GM23338 (cell line): ENCODE data around the gene RIF1. TPM values are rescaled to one million over a fixed set of nuclear protein-coding genes. Genes with fewer than 3 reads are reported as not detected.

Source experiments
- ATAC-seq: fragments of 200-7000 bp; cut with Tn5 transposase; 3 replicates; pipeline ENCODE4 v1.9.1; 2020
- DNase-seq: peaks from one replicate; pipeline ENCODE4 v3.0.0-alpha.2; 2015; ENCODE audit warnings: low spot score
- H2AFZ ChIP-seq: fragments of 200-600 bp; sonication (generic); 2 replicates; pipeline ENCODE4 v1.8.0; 2016; ENCODE audit warnings: antibody characterized with exemption, mild to moderate bottlenecking, moderate library complexity
- H3F3A ChIP-seq: fragments of 200-600 bp; sonication (generic); replicated peaks from 2 replicates; pipeline ENCODE4 v1.8.0; 2017; ENCODE audit warnings: antibody characterized with exemption, mixed run types, low read depth
- H3K27ac ChIP-seq: fragments of 200-600 bp; sonication (generic); 2 replicates; pipeline ENCODE4 v1.6.1; 2016; ENCODE audit warnings: low read depth
- H3K27me3 ChIP-seq: fragments of 200-600 bp; sonication (generic); 2 replicates; pipeline ENCODE4 v1.8.0; 2016; ENCODE audit warnings: mild to moderate bottlenecking, mixed run types, moderate library complexity; ENCODE audit not compliant: insufficient read depth
- H3K36me3 ChIP-seq: fragments of 200-600 bp; sonication (generic); 2 replicates; pipeline ENCODE4 v1.8.0; 2016; ENCODE audit warnings: mild to moderate bottlenecking; ENCODE audit not compliant: insufficient read depth
- H3K4me1 ChIP-seq: fragments of 200-600 bp; sonication (generic); 2 replicates; pipeline ENCODE4 v1.8.0; 2016; ENCODE audit warnings: mild to moderate bottlenecking, moderate library complexity; ENCODE audit not compliant: insufficient read depth
- H3K4me2 ChIP-seq: fragments of 200-600 bp; sonication (generic); 2 replicates; pipeline ENCODE4 v1.7.1; 2017; ENCODE audit warnings: mixed run types
- H3K4me3 ChIP-seq: fragments of 200-600 bp; sonication (generic); 2 replicates; pipeline ENCODE4 v1.6.1; 2016; ENCODE audit warnings: mixed run types
- H3K79me2 ChIP-seq: fragments of 200-600 bp; sonication (generic); replicated peaks from 2 replicates; pipeline ENCODE4 v1.8.0; 2017; ENCODE audit warnings: mild to moderate bottlenecking; ENCODE audit not compliant: insufficient read depth
- H3K9me2 ChIP-seq: fragments of 200-600 bp; sonication (generic); 2 replicates; pipeline ENCODE4 v1.8.0; 2017; ENCODE audit not compliant: insufficient read depth
- H4K20me1 ChIP-seq: fragments of 200-600 bp; sonication (generic); replicated peaks from 2 replicates; pipeline ENCODE4 v1.8.0; 2017; ENCODE audit warnings: mild to moderate bottlenecking; ENCODE audit not compliant: insufficient read depth
- H3K27ac Mint-ChIP-seq: 2 replicates; pipeline ENCODE4 v1.8.0; 2020; ENCODE audit warnings: inconsistent platforms, mild to moderate bottlenecking, moderate library complexity, mixed read lengths
- H3K27me3 Mint-ChIP-seq: 3 replicates; pipeline ENCODE4 v1.8.0; 2022; ENCODE audit warnings: low read depth, mild to moderate bottlenecking, moderate library complexity, mixed read lengths, inconsistent platforms; ENCODE audit not compliant: insufficient read depth, poor library complexity
- H3K36me3 Mint-ChIP-seq: 3 replicates; pipeline ENCODE4 v1.8.0; 2021; ENCODE audit warnings: low read depth, mild to moderate bottlenecking, inconsistent platforms, moderate library complexity, mixed read lengths
- H3K4me1 Mint-ChIP-seq: 3 replicates; pipeline ENCODE4 v1.8.0; 2020; ENCODE audit warnings: mild to moderate bottlenecking, inconsistent platforms, mixed read lengths
- H3K4me3 Mint-ChIP-seq: 3 replicates; pipeline ENCODE4 v1.8.0; 2021; ENCODE audit warnings: moderate library complexity, mild to moderate bottlenecking, inconsistent platforms, mixed read lengths
- H3K9me3 Mint-ChIP-seq: 3 replicates; pipeline ENCODE4 v1.8.0; 2020; ENCODE audit warnings: moderate library complexity, mild to moderate bottlenecking, inconsistent platforms, mixed read lengths
- NANOG ChIP-seq: IDR thresholded peaks from 2 replicates; pipeline ENCODE4 v1.6.1; 2016; ENCODE audit warnings: antibody characterized with exemption, borderline replicate concordance
- polyA plus RNA-seq: library from polyadenylated mRNA; unstranded; fragments of >200 nt; fragmentation: Nextera tagmentation; extraction: Ambion mirVana; gene quantifications from 2 replicates; pipeline ENCODE4 v1.2.1, GENCODE V29; 2016
- total RNA-seq: library from RNA; depleted of rRNA; stranded (reverse); fragments of >200 nt; shearing (Covaris generic); gene quantifications from 2 replicates; pipeline ENCODE4 v1.2.3, GENCODE V29; 2014
- TF ChIP-seq, protein P1 (sequence below): fragments of 250-450 bp; sonication (Bioruptor Pico); IDR thresholded peaks from 2 replicates; pipeline ENCODE4 v1.5.0; 2020; ENCODE audit warnings: mild to moderate bottlenecking, moderate library complexity
- TF ChIP-seq, protein P2 (sequence below), 2 experiments: fragments of 200-600 bp in 1 of 2; sonication (generic) in 1 of 2; conservative IDR thresholded peaks; 2 replicates each; pipeline versions ENCODE4 v1.5.1 to v1.6.1; 2016 to 2017; ENCODE audit warnings: antibody characterized with exemption in 2 of 2, low read depth in 2 of 2, mild to moderate bottlenecking in 2 of 2, moderate library complexity in 1 of 2
- TF ChIP-seq, protein P3 (sequence below): IDR thresholded peaks from one replicate; pipeline ENCODE4 v1.6.1; 2018; ENCODE audit warnings: antibody characterized with exemption; ENCODE audit not compliant: unreplicated experiment

The RIF1 gene
- total and polyA plus RNA-seq, 2 experiments from 2014 or later: 68.5 to 134 TPM

DNA sequence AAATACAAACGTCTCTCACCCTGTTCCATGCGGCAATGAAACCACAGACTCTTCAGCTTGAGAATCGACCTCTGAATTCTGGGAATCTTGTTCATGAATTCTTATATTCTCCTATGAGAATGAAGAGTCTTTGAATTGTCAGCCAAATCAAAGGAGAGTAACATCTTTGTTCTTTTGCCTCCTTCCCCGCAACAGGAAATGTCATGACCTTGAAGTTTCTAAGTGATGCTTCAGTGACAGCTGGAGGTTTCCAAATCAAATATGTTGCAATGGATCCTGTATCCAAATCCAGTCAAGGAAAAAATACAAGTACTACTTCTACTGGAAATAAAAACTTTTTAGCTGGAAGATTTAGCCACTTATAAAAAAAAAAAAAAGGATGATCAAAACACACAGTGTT lies 30.5 kb upstream of the RIF1 start:
- peaks cover 4% of the 10 kb centered on the region for H3K27me3 Mint-ChIP-seq

More for the DNA sequence above, 30.5 kb upstream of the RIF1 start:
- ATAC-seq: no peak
- no peaks in the 10 kb centered on the region for H3K27me3 ChIP-seq
- no peak for DNase-seq
- H3F3A ChIP-seq: no peaks in the 10 kb centered on the region
- TF ChIP-seq, protein P1, sequence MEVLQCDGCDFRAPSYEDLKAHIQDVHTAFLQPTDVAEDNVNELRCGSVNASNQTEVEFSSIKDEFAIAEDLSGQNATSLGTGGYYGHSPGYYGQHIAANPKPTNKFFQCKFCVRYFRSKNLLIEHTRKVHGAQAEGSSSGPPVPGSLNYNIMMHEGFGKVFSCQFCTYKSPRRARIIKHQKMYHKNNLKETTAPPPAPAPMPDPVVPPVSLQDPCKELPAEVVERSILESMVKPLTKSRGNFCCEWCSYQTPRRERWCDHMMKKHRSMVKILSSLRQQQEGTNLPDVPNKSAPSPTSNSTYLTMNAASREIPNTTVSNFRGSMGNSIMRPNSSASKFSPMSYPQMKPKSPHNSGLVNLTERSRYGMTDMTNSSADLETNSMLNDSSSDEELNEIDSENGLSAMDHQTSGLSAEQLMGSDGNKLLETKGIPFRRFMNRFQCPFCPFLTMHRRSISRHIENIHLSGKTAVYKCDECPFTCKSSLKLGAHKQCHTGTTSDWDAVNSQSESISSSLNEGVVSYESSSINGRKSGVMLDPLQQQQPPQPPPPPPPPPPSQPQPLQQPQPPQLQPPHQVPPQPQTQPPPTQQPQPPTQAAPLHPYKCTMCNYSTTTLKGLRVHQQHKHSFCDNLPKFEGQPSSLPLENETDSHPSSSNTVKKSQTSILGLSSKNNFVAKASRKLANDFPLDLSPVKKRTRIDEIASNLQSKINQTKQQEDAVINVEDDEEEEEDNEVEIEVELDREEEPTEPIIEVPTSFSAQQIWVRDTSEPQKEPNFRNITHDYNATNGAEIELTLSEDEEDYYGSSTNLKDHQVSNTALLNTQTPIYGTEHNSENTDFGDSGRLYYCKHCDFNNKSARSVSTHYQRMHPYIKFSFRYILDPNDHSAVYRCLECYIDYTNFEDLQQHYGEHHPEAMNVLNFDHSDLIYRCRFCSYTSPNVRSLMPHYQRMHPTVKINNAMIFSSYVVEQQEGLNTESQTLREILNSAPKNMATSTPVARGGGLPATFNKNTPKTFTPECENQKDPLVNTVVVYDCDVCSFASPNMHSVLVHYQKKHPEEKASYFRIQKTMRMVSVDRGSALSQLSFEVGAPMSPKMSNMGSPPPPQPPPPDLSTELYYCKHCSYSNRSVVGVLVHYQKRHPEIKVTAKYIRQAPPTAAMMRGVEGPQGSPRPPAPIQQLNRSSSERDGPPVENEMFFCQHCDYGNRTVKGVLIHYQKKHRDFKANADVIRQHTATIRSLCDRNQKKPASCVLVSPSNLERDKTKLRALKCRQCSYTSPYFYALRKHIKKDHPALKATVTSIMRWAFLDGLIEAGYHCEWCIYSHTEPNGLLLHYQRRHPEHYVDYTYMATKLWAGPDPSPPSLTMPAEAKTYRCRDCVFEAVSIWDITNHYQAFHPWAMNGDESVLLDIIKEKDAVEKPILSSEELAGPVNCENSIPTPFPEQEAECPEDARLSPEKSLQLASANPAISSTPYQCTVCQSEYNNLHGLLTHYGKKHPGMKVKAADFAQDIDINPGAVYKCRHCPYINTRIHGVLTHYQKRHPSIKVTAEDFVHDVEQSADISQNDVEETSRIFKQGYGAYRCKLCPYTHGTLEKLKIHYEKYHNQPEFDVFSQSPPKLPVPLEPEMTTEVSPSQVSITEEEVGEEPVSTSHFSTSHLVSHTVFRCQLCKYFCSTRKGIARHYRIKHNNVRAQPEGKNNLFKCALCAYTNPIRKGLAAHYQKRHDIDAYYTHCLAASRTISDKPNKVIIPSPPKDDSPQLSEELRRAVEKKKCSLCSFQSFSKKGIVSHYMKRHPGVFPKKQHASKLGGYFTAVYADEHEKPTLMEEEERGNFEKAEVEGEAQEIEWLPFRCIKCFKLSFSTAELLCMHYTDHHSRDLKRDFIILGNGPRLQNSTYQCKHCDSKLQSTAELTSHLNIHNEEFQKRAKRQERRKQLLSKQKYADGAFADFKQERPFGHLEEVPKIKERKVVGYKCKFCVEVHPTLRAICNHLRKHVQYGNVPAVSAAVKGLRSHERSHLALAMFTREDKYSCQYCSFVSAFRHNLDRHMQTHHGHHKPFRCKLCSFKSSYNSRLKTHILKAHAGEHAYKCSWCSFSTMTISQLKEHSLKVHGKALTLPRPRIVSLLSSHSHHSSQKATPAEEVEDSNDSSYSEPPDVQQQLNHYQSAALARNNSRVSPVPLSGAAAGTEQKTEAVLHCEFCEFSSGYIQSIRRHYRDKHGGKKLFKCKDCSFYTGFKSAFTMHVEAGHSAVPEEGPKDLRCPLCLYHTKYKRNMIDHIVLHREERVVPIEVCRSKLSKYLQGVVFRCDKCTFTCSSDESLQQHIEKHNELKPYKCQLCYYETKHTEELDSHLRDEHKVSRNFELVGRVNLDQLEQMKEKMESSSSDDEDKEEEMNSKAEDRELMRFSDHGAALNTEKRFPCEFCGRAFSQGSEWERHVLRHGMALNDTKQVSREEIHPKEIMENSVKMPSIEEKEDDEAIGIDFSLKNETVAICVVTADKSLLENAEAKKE (CRISPR knock-in tag): no peak
- TF ChIP-seq, protein P2, sequence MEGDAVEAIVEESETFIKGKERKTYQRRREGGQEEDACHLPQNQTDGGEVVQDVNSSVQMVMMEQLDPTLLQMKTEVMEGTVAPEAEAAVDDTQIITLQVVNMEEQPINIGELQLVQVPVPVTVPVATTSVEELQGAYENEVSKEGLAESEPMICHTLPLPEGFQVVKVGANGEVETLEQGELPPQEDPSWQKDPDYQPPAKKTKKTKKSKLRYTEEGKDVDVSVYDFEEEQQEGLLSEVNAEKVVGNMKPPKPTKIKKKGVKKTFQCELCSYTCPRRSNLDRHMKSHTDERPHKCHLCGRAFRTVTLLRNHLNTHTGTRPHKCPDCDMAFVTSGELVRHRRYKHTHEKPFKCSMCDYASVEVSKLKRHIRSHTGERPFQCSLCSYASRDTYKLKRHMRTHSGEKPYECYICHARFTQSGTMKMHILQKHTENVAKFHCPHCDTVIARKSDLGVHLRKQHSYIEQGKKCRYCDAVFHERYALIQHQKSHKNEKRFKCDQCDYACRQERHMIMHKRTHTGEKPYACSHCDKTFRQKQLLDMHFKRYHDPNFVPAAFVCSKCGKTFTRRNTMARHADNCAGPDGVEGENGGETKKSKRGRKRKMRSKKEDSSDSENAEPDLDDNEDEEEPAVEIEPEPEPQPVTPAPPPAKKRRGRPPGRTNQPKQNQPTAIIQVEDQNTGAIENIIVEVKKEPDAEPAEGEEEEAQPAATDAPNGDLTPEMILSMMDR (conservative IDR thresholded peaks at IDR 0.05; ENCODE audit: low read depth in 2 of 2): no peak
- TF ChIP-seq, protein P3, sequence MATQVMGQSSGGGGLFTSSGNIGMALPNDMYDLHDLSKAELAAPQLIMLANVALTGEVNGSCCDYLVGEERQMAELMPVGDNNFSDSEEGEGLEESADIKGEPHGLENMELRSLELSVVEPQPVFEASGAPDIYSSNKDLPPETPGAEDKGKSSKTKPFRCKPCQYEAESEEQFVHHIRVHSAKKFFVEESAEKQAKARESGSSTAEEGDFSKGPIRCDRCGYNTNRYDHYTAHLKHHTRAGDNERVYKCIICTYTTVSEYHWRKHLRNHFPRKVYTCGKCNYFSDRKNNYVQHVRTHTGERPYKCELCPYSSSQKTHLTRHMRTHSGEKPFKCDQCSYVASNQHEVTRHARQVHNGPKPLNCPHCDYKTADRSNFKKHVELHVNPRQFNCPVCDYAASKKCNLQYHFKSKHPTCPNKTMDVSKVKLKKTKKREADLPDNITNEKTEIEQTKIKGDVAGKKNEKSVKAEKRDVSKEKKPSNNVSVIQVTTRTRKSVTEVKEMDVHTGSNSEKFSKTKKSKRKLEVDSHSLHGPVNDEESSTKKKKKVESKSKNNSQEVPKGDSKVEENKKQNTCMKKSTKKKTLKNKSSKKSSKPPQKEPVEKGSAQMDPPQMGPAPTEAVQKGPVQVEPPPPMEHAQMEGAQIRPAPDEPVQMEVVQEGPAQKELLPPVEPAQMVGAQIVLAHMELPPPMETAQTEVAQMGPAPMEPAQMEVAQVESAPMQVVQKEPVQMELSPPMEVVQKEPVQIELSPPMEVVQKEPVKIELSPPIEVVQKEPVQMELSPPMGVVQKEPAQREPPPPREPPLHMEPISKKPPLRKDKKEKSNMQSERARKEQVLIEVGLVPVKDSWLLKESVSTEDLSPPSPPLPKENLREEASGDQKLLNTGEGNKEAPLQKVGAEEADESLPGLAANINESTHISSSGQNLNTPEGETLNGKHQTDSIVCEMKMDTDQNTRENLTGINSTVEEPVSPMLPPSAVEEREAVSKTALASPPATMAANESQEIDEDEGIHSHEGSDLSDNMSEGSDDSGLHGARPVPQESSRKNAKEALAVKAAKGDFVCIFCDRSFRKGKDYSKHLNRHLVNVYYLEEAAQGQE: no peak
- no peak for TF ChIP-seq NANOG
- H2AFZ ChIP-seq: no peak overlapping the region
- H3K27ac ChIP-seq: no peak overlapping the region
- H3K36me3 ChIP-seq: no peaks in the 10 kb centered on the region
- no peak overlapping the region for H3K4me3 Mint-ChIP-seq
- no peaks in the 10 kb centered on the region for H3K79me2 ChIP-seq
- H3K4me2 ChIP-seq: no peak overlapping the region
- H3K4me3 ChIP-seq: no peak overlapping the region
- H4K20me1 ChIP-seq: no peaks in the 10 kb centered on the region
- peaks cover 4% of the 10 kb centered on the region for H3K4me1 ChIP-seq
- H3K9me3 Mint-ChIP-seq: 0 out of 3 replicates have a peak, but pooled peaks cover 3% of the 10 kb centered on the region
- H3K9me2 ChIP-seq: no peaks in the 10 kb centered on the region
- peaks cover 4% of the 10 kb centered on the region for H3K4me1 Mint-ChIP-seq
- H3K36me3 Mint-ChIP-seq: no peaks in the 10 kb centered on the region
- no peak overlapping the region for H3K27ac Mint-ChIP-seq
